M059J (cell line): ENCODE data around the gene RAD23A. TPM values are rescaled to one million over a fixed set of nuclear protein-coding genes. Genes with fewer than 3 reads are reported as not detected.

Source experiments
- DNase-seq: peaks from one replicate; pipeline ENCODE4 v3.0.0-alpha.2; 2012; ENCODE audit warnings: low read depth
- total RNA-seq: library from RNA; depleted of rRNA; stranded (reverse); fragments of >200 nt; shearing (Covaris generic); gene quantifications from 2 replicates; pipeline ENCODE4 v1.2.3, GENCODE V29; 2014; rRNA removed

RAD23A gene
- total RNA-seq, 1 experiment from 2014 or later: 156 TPM

- no peak for DNase-seq
These were observed 57.4 kb downstream of the RAD23A start for GRCh38 chr19:13003081-13003480.

Other genes starting within 250 kb of the RAD23A start
- gene FBXW9, start 249.2 kb upstream of the RAD23A start, total RNA-seq: 12.0 and 14.5 TPM in 2 replicates
- gene TNPO2, start 221.9 kb upstream of the RAD23A start, total RNA-seq: 32.3 and 40.2 TPM in 2 replicates
- 272 and 329 TPM in 2 replicates for gene TRIR, start 211.2 kb upstream of the RAD23A start, total RNA-seq
- 112 and 114 TPM in 2 replicates for gene GET3, start 208.4 kb upstream of the RAD23A start, total RNA-seq
- not detected in 2 replicates for gene BEST2, start 194.1 kb upstream of the RAD23A start, total RNA-seq
- gene HOOK2, start 170.3 kb upstream of the RAD23A start, total RNA-seq: 7.2 and 8.4 TPM in 2 replicates
- 68.3 and 92.5 TPM in 2 replicates for gene JUNB, start 154.4 kb upstream of the RAD23A start, total RNA-seq
- 178 and 300 TPM in 2 replicates for gene PRDX2, start 144.1 kb upstream of the RAD23A start, total RNA-seq
- not detected in 2 replicates for gene THSD8, start 143.8 kb upstream of the RAD23A start, total RNA-seq
- 50.4 and 62.8 TPM in 2 replicates for gene RNASEH2A, start 139.3 kb upstream of the RAD23A start, total RNA-seq
- 0.52 TPM in 1 of 2 replicates, not detected in the other for gene RTBDN, start 111.3 kb upstream of the RAD23A start, total RNA-seq
- 0.10 and 0.12 TPM in 2 replicates for gene MAST1, start 107.3 kb upstream of the RAD23A start, total RNA-seq
- gene DNASE2, start 64.4 kb upstream of the RAD23A start, total RNA-seq: 61.0 and 62.4 TPM in 2 replicates
- not detected in 2 replicates for gene KLF1, start 58.7 kb upstream of the RAD23A start, total RNA-seq
- 27.2 and 27.5 TPM in 2 replicates for gene GCDH, start 54.7 kb upstream of the RAD23A start, total RNA-seq
- gene SYCE2, start 26.6 kb upstream of the RAD23A start, total RNA-seq: 0.20 and 0.34 TPM in 2 replicates
- 67.2 and 86.6 TPM in 2 replicates for gene FARSA, start 12.2 kb upstream of the RAD23A start, total RNA-seq
- gene CALR, start 7.3 kb upstream of the RAD23A start, total RNA-seq: 2,061 and 2,975 TPM in 2 replicates
- gene GADD45GIP1, start 11.4 kb downstream of the RAD23A start, total RNA-seq: 48.1 and 54.0 TPM in 2 replicates
- gene DAND5, start 23.7 kb downstream of the RAD23A start, total RNA-seq: 0.62 TPM in 1 of 2 replicates, not detected in the other
- gene NFIX, start 49.6 kb downstream of the RAD23A start, total RNA-seq: 38.5 and 52.0 TPM in 2 replicates
- gene LYL1, start 157.0 kb downstream of the RAD23A start, total RNA-seq: not detected in 2 replicates
- gene TRMT1, start 170.9 kb downstream of the RAD23A start, total RNA-seq: 19.9 and 23.0 TPM in 2 replicates
- 48.1 and 126 TPM in 2 replicates for gene NACC1, start 172.4 kb downstream of the RAD23A start, total RNA-seq
- 122 and 124 TPM in 2 replicates for gene STX10, start 204.5 kb downstream of the RAD23A start, total RNA-seq
- 16.6 and 33.0 TPM in 2 replicates for gene IER2, start 204.5 kb downstream of the RAD23A start, total RNA-seq